ENCODE measurements around the gene TMEM175. TPM values are rescaled to one million over a fixed set of nuclear protein-coding genes. Genes with fewer than 3 reads are reported as not detected.

TMEM175 gene
- polyA plus RNA-seq, 1 of the 3 experiments (the other 2 are of a cell fraction), result 54.2 TPM

GRCh38 chr4:911871-912490 lies 20.3 kb upstream of the TMEM175 start:
- no peak overlapping the region for H3K4me2 ChIP-seq
- 96% methylated on average over 13 of the region's 29 CpGs for WGBS (ENCODE audit: low lambda C conversion rate)

More at GRCh38 chr4:911871-912490, 20.3 kb upstream of the TMEM175 start:
- H2AFZ ChIP-seq (ENCODE audit: low read depth), result no peak overlapping the region
- peaks cover 0 to 34% of the 10 kb centered on the region in 2 experiments for H3K36me3 ChIP-seq (replicated peaks in 1 of 2; ENCODE audit: control insufficient read depth in 1 of 2, insufficient read depth in 2 of 2, low read length in 1 of 2)
- TF ChIP-seq POLR2AphosphoS5 (IDR thresholded peaks at IDR 0.05; ENCODE audit: low read depth, low read length) (no peak), SIN3A (IDR thresholded peaks at IDR 0.05; ENCODE audit: borderline replicate concordance, low read depth, low read length) (no peak), USF2 (IDR thresholded peaks at IDR 0.05; ENCODE audit: borderline replicate concordance, low read depth, low read length) (no peak), GABPA (IDR thresholded peaks at IDR 0.05; ENCODE audit: low read depth) (no peak), CHD2 (IDR thresholded peaks at IDR 0.05; ENCODE audit: low read length, partially characterized antibody) (no peak), MEF2A (IDR thresholded peaks at IDR 0.05; ENCODE audit: borderline replicate concordance, low read depth) (no peak), NFIC (IDR thresholded peaks at IDR 0.05; ENCODE audit: borderline replicate concordance) (no peak), TCF12 (IDR thresholded peaks at IDR 0.05) (no peak), RXRA (IDR thresholded peaks at IDR 0.05; ENCODE audit: borderline replicate concordance, low read depth) (no peak), MXI1 (IDR thresholded peaks at IDR 0.05; ENCODE audit: low read depth, low read length) (no peak), FOSL2 (IDR thresholded peaks at IDR 0.05; ENCODE audit: borderline replicate concordance, low read depth) (no peak), REST (IDR thresholded peaks at IDR 0.05; ENCODE audit: low read depth, low read length) (no peak), USF1 (IDR thresholded peaks at IDR 0.05; ENCODE audit: borderline replicate concordance, low read depth) (no peak), RCOR1 (IDR thresholded peaks at IDR 0.05; ENCODE audit: low read length) (no peak), NRF1 (IDR thresholded peaks at IDR 0.05; ENCODE audit: low read depth, low read length) (no peak), FOXM1 (IDR thresholded peaks at IDR 0.05; ENCODE audit: low read depth) (no peak)
- H3K79me2 ChIP-seq (ENCODE audit: insufficient read depth), result peaks cover 36% of the 10 kb centered on the region
- H3K4me1 ChIP-seq (ENCODE audit: control insufficient read depth in 1 of 2, insufficient read depth in 2 of 2, low read depth in 1 of 2, low read length in 1 of 2), result no peaks in the 10 kb centered on the region
- H3K9me3 ChIP-seq, result no peaks in the 10 kb centered on the region
- H3K9me2 ChIP-seq, result no peaks in the 10 kb centered on the region
- H3K27ac ChIP-seq (ENCODE audit: low read depth in 2 of 2, low read length in 1 of 2), result no peak overlapping the region
- no peaks in the 10 kb centered on the region for H3K27me3 ChIP-seq (ENCODE audit: insufficient read depth)
- no peak overlapping the region for H3K9ac ChIP-seq
- ChIA-PET POLR2A (no interaction called here), CTCF (no interaction called here)
- no peak for DNase-seq
- peaks cover 30% of the 10 kb centered on the region for H4K20me1 ChIP-seq (ENCODE audit: insufficient read depth)
- H3F3A ChIP-seq (replicated peaks; ENCODE audit: insufficient read depth), result no peaks in the 10 kb centered on the region
- no peak overlapping the region for H3K4me3 ChIP-seq (ENCODE audit: low read depth in 2 of 2, low read length in 1 of 2)

All from SK-N-SH (cell line).